BJ (cell line): Measurements from ENCODE around the gene TAS1R2. TPM values are rescaled to one million over a fixed set of nuclear protein-coding genes. Genes with fewer than 3 reads are reported as not detected.
"Not testable (repeated sequence)": the region's sequence is repeated elsewhere in the genome, so short reads cannot be mapped to it uniquely, and the experiment has no call there.

ENCODE experiments used
- CTCF ChIA-PET: fragments of 350-600 bp; formaldehyde crosslinking; extraction: SDS; loops from one replicate; lab custom pipeline; 2021; ENCODE audit warnings: antibody characterized with exemption, inconsistent platforms; lab: Yijun Ruan, JAX
- POLR2A ChIA-PET: fragments of 300-600 bp; sonication (Branson Sonifier 250); formaldehyde crosslinking; extraction: SDS; loops from one replicate; lab custom pipeline; 2021; ENCODE audit warnings: antibody characterized with exemption; lab: Charles Lee
- DNase-seq: peaks from one replicate; pipeline ENCODE4 v3.0.0-alpha.2; 2011; ENCODE audit warnings: low read depth
- H3K27me3 ChIP-seq: 2 replicates; pipeline ENCODE4 v1.6.0; 2011; ENCODE audit warnings: low read length; ENCODE audit not compliant: control insufficient read depth, insufficient read depth
- H3K36me3 ChIP-seq: 2 replicates; pipeline ENCODE4 v1.5.1; 2011; ENCODE audit warnings: low read length; ENCODE audit not compliant: control insufficient read depth, insufficient read depth
- H3K4me3 ChIP-seq: 2 replicates; pipeline ENCODE4 v1.5.1; 2011; ENCODE audit warnings: low read depth, mild to moderate bottlenecking, control low read depth, low read length
- CTCF ChIP-seq: IDR thresholded peaks from 2 replicates; pipeline ENCODE4 v1.5.1; 2011; ENCODE audit warnings: low read depth, mild to moderate bottlenecking, control low read depth, inconsistent platforms, low read length, moderate library complexity; ENCODE audit not compliant: insufficient read depth
- polyA plus RNA-seq: library from polyadenylated mRNA; depleted of rRNA; stranded (reverse); fragments of >200 nt; gene quantifications from 2 replicates; pipeline ENCODE4 v1.2.3, GENCODE V29; 2011

The TAS1R2 gene
- polyA plus RNA-seq, 1 experiment = not detected

DNA sequence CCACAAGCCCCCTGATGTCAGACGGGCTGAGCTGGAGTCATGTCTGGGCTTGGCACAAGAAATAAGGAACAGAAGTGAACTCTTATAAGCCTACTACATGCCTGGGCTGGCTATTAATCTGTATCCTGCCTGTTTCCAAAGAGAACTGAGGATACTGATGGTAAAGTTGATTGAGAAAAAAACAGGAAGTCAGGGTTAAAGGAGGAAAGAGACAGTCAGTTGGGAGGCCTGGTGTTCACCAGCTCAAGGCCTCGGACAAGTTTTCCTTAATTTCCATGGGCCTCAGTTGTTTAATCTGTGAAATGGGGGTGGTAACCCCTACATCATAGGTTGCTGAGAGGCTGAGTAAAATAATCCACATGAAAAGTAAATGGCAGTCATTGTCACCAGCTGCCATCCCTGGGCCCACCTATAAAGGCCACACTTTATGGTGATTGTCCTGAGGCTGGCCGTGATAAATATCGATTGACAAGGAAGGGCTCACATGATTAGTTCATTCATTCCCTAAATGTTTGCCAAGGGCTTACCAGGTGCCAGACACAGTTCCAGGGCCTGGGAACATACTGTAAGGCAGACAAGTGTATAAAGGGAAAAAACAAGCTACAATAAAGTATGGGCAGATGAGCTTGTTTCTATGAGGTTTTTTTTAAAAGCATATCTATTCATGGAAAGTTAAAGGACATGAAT lies 40.0 kb upstream of the TAS1R2 start:
- Histone ChIP-seq H3K4me3 (no peak overlapping the region), H3K36me3 (no peaks in the 10 kb centered on the region; the same call in none of the 2 replicates), H3K27me3 (no peaks in the 10 kb centered on the region)
- no peak for DNase-seq
- POLR2A ChIA-PET = no interaction called here
- TF ChIP-seq CTCF = no peak
- CTCF ChIA-PET = interaction anchor here (0.6 to 2.3 kb wide), 5 partner anchors 7 to 299 kb away, joined by 3 to 18 read pairs (median 4); no protein-coding TSS in a partner anchor

DNA sequence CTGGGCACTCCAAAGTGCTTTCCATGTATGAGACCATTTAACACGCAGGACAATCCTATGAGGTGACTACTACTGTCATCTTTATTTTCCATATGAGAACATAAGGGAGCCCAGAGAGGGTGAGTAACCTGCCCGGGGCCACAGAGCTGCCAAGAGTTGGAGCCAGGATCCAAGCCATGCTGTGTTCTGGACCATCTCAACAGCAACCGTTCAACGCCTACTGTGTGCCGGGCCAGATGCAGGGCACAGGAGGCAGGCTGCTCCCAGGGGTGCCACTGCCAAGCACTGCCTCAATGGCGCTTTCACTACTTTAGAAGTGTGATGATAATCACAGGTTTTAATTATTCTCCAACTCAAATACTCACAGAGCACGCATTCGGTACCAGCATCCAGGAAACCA lies 39.1 kb upstream of the TAS1R2 start:
- Histone ChIP-seq H3K36me3 (no peaks in the 10 kb centered on the region), H3K4me3 (no peak overlapping the region), H3K27me3 (no peaks in the 10 kb centered on the region)
- no peak for TF ChIP-seq CTCF
- ChIA-PET CTCF (interaction anchor here (0.6 to 1.0 kb wide), 3 partner anchors 8 to 298 kb away, joined by 3 read pairs; no protein-coding TSS in a partner anchor), POLR2A (no interaction called here)
- DNase-seq = no peak

GRCh38 chr1:18895317-18895716 lies 35.9 kb upstream of the TAS1R2 start:
- ChIA-PET POLR2A (no interaction called here), CTCF (interaction anchor here (1.2 to 3.1 kb wide), 3 partner anchors 11 to 20 kb away, joined by 6 to 17 read pairs (median 12); no protein-coding TSS in a partner anchor)

DNA sequence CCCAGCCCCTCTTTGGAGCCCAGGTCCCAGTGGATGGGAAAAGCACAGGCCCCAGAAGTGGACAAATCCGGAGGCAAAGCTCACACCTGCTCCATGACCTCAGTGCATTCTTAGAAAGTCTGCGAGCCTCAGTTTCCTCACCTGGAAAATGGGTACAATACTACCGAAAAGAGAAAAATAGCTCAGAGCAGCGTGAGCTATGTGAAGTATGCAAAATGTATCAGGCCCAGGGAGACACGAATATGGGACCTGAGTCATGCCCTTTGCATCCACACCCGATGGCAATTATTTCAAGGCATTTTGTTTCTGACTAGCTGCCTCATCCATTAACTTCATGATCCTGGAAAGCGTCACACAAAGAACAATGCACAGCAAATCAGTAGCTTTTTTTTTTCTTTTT lies 33.7 kb upstream of the TAS1R2 start:
- TF ChIP-seq CTCF = no peak
- Histone ChIP-seq H3K36me3 (no peaks in the 10 kb centered on the region), H3K4me3 (no peak overlapping the region), H3K27me3 (no peaks in the 10 kb centered on the region)
- POLR2A ChIA-PET = no interaction called here
- no peak for DNase-seq
- CTCF ChIA-PET = interaction anchor here (1.0 to 4.2 kb wide), 5 partner anchors 9 to 20 kb away, joined by 3 to 21 read pairs (median 11); partner anchors contain the start of gene ALDH4A1

More at GRCh38 chr1:18895317-18895716, 35.9 kb upstream of the TAS1R2 start:
- DNase-seq = no peak
- H3K36me3 ChIP-seq = no peaks in the 10 kb centered on the region
- no peaks in the 10 kb centered on the region for H3K27me3 ChIP-seq
- no peak for TF ChIP-seq CTCF
- no peak overlapping the region for H3K4me3 ChIP-seq

GRCh38 chr1:18891858-18892257 lies 32.4 kb upstream of the TAS1R2 start:
- H3K36me3 ChIP-seq, H3K27me3 ChIP-seq, H3K4me3 ChIP-seq, DNase-seq, POLR2A ChIA-PET: not testable (repeated sequence)
- CTCF ChIA-PET = interaction anchor here (0.9 to 4.2 kb wide), 5 partner anchors 8 to 214 kb away, joined by 3 to 21 read pairs (median 11); no protein-coding TSS in a partner anchor
